IPS-15b (cell line): Measurements from ENCODE around the gene CCDC40.
A peak's percentile ranks its signal among the peaks of the same experiment; 100 is the strongest.

Source experiments
- H3K27me3 ChIP-seq: one replicate; pipeline ENCODE4 v1.6.1; 2013; ENCODE audit warnings: low read length; ENCODE audit not compliant: control insufficient read depth, insufficient read depth
- H3K36me3 ChIP-seq: one replicate; pipeline ENCODE4 v1.6.1; 2013; ENCODE audit warnings: low read length; ENCODE audit not compliant: control insufficient read depth, insufficient read depth
- H3K4me1 ChIP-seq: one replicate; pipeline ENCODE4 v1.6.1; 2013; ENCODE audit warnings: mild to moderate bottlenecking, low read length; ENCODE audit not compliant: control insufficient read depth, insufficient read depth
- H3K4me3 ChIP-seq: one replicate; pipeline ENCODE4 v1.5.1; 2013; ENCODE audit warnings: low read depth, low read length
- H3K9ac ChIP-seq: one replicate; pipeline ENCODE4 v1.6.1; 2013; ENCODE audit warnings: low read depth, mild to moderate bottlenecking, low read length
- H3K9me3 ChIP-seq: one replicate; pipeline ENCODE4 v1.6.1; 2013; ENCODE audit warnings: mild to moderate bottlenecking, low read length; ENCODE audit not compliant: control insufficient read depth, insufficient read depth

CCDC40 gene

DNA sequence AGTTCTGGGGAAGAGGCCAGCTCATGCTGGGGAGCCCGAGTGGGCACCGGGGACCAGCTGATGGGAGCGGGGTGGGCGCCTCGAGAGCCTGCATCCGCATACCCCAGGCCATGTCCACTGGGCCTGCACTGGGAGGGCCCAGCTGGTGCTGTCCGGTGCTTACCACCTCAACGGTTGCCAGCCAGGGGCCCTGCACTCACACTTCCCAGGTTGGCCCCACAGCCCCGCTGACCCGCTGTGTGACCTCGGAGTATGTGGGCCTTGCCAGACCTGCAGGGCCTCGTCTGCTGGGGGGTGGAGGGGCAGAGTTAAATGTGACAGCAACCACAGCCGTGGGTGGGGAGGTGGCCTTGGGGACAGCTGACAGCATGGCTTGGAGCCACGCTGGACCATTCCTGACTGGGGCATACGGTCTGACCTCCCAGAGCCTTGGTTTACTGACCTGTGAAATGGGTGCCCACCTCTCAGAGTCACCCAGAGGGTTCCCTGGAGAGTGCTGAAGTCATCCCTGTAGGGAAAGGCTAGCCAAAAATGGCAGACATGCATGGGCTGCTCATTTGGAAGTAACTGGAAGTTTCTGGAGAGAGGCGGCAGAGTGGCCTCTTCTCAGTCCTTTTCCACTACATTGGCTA, 59.5 kb downstream of the CCDC40 start:
- Histone ChIP-seq H3K9me3 (no peaks in the 10 kb centered on the region), H3K36me3 (no peaks in the 10 kb centered on the region), H3K4me1 (no peaks in the 10 kb centered on the region), H3K27me3 (peaks cover 5% of the 10 kb centered on the region), H3K9ac (no peak overlapping the region), H3K4me3 (no peak overlapping the region)

DNA sequence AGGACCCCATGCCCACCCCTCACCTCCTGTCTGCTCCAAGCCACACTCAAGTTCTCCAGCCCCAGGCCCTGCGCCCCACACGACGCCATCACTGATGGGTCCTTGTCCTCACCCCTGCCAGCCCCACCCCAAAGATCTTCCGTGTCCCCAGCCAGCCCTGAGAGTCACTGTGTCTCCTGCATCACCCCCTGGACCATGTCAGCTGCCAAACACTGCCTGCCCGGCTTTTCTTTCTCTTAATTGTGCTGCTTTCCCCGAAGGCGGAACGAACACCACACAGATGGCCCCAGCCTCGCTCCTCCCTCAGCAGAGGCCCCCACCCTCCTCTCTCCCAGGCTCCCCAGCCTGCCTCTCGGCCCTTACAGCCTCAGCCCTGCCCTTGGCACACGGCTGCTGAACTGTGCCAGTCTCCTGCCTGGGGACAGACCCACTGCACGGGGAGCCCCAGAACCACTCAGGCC, 60.1 kb downstream of the CCDC40 start:
- Histone ChIP-seq H3K9ac (no peak overlapping the region), H3K4me1 (no peaks in the 10 kb centered on the region), H3K9me3 (no peaks in the 10 kb centered on the region), H3K36me3 (no peaks in the 10 kb centered on the region), H3K27me3 (peaks cover 5% of the 10 kb centered on the region), H3K4me3 (no peak overlapping the region)

DNA sequence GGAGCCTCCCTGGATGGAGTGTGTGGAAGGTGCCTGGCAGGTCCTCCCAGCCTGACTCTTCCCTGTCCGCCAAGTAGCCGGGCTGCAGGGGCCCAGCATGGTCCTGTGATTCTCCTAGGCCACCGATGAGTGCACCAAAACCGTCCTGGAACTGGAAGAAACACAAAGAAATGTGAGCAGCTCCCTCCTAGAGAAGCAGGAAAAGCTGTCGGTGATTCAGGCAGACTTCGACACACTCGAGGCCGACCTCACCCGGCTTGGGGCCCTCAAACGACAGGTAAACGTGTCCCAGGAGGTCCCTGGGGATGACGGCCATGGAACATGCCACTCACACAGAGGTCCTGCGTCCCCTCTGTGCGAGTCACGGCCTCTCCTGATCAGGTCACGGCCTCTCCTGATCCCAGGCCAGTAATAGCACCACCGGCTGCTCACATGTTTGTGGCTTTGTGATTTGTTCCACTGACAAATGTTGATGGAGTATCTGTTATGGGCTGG, 60.7 kb downstream of the CCDC40 start:
- Histone ChIP-seq H3K27me3 (peaks cover 5% of the 10 kb centered on the region), H3K9ac (no peak overlapping the region), H3K36me3 (no peaks in the 10 kb centered on the region), H3K9me3 (no peaks in the 10 kb centered on the region), H3K4me3 (no peak overlapping the region), H3K4me1 (peaks cover under 1% of the 10 kb centered on the region)

DNA sequence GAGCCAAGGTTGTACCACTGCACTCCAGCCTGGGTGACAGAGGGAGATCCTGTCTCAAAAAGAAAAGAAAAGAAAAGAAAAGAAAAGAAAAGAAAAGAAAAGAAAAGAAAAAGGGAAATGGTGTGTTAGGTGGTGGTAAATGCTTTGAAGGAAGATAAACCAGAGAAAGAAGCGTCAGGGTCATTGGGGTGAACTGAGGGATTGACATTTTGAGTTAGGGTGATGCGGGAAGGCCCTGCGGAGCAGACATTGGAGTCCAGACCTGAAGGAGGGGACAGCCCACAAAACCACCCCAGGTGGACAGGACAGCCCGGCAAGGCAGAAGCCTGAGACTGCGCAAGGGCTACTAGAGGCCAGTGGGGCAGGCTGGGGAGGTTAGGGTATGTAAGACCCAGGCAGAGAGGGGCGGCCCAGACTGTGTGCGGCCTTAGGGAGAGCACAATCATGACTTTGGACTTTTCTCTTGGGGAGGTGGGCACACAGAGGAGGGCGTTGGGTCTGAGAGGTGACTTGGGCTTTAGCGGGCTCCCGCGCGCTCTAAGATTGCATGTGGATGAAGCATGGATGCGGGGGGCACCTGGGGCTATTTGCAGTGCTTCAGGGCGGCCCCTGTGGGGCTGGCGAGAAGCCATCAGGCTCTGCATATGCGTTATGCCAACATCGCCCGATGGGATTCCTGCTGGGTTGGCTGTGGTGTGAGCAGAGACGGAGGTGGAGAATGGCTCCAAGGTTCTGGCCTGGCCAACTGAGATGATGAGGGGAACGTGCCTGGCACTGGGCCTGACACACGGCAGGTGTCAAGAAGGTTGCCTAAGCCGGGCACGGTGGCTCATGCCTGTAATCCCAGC, 61.6 kb downstream of the CCDC40 start:
- H3K9ac ChIP-seq, result no peak overlapping the region
- H3K4me3 ChIP-seq, result no peak overlapping the region
- H3K9me3 ChIP-seq, result no peaks in the 10 kb centered on the region
- H3K27me3 ChIP-seq, result peaks cover 5% of the 10 kb centered on the region
- H3K36me3 ChIP-seq, result no peaks in the 10 kb centered on the region
- H3K4me1 ChIP-seq, result peaks cover 3% of the 10 kb centered on the region

DNA sequence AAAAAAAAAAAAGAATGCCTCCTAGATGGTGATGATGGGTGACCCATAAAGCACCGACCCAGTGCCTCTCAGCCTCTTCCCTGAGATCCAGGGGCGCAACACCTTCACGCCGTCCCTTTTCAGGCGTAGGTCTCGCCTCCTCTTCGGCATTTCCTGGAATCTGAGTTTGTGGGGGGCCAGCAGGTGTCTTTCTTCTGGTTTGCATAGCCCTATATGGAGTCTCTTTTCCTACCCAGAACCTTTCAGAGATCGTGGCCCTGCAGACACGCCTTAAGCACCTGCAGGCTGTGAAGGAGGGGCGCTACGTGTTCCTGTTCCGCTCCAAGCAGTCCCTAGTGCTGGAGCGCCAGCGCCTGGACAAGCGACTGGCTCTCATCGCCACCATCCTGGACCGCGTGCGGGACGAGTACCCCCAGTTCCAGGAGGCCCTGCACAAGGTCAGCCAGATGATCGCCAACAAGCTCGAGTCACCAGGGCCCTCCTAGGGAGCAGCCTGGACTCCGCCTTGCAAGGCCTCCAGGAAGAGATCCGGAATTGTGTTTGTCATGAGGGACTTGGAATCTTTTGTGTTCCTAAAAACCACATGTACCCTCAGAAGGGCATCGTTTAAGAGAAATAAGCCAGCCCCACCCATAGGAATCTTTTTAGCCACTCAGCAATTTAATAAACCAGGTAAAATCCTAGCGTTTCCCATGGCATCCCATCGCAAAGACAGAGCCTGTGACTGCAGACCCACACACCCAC, 63.0 kb downstream of the CCDC40 start:
- no peaks in the 10 kb centered on the region for H3K9me3 ChIP-seq
- no peaks in the 10 kb centered on the region for H3K36me3 ChIP-seq
- H3K4me1 ChIP-seq, result peaks cover 3% of the 10 kb centered on the region
- H3K27me3 ChIP-seq, result peaks cover 5% of the 10 kb centered on the region
- no peak overlapping the region for H3K4me3 ChIP-seq
- no peak overlapping the region for H3K9ac ChIP-seq

DNA sequence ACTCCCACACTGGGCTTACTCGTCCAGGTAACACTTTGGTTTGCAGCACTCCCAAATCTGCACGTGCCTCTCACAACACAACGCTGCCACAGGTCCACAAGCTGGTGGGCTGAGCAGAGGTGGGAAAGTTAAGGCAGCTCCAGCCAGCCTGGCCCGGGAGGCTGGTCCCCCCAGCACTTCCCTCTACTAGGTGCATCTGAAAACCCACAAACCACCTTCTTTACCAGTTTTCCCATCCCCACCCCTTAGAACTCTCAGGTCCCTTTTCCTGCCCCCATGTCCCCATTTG, 63.5 kb downstream of the CCDC40 start:
- no peak overlapping the region for H3K9ac ChIP-seq
- H3K36me3 ChIP-seq, result no peaks in the 10 kb centered on the region
- peaks cover 5% of the 10 kb centered on the region for H3K27me3 ChIP-seq
- H3K4me1 ChIP-seq, result peaks cover 3% of the 10 kb centered on the region
- no peaks in the 10 kb centered on the region for H3K9me3 ChIP-seq
- no peak overlapping the region for H3K4me3 ChIP-seq

DNA sequence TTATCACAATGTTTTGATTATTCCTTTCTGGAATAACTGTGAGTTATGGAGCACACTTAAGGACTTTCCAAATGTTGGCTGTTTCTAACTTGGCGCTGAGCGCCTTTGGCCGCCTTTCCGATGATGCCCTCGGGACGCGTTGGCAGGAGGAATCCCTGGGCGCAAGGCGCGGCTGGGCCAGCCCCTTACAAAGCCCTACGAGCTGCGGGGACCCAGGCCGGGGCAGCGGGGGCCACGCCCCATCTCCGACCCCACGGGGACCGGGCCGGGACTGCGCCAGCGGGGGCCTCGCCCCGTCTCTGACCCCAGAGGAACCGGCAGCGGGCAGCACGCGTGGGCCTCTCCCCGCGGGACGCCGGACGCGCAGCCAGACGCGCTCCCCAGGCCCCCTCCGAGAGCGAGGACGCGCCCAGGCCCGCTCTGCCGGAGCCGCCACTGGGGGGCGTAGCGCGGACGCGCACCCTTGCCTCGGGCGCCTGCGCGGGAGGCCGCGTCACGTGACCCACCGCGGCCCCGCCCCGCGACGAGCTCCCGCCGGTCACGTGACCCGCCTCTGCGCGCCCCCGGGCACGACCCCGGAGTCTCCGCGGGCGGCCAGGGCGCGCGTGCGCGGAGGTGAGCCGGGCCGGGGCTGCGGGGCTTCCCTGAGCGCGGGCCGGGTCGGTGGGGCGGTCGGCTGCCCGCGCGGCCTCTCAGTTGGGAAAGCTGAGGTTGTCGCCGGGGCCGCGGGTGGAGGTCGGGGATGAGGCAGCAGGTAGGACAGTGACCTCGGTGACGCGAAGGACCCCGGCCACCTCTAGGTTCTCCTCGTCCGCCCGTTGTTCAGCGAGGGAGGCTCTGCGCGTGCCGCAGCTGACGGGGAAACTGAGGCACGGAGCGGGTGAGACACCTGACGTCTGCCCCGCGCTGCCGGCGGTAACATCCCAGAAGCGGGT, 64.8 kb downstream of the CCDC40 start, which contains the start of gene GAA:
TSS of gene GAA (plus strand) at position 571 of the 935 bp plus-strand sequence. CDS start 3,006 bp downstream, outside the sequence.
- H3K9ac ChIP-seq, result peak within 1 kb of the TSS; percentile 85
- H3K27me3 ChIP-seq, result peaks cover 5% of the 10 kb centered on the region
- H3K4me3 ChIP-seq, result peak within 1 kb of the TSS; percentile 90
- H3K36me3 ChIP-seq, result no peaks in the 10 kb centered on the region
- H3K9me3 ChIP-seq, result no peaks in the 10 kb centered on the region
- peaks cover 3% of the 10 kb centered on the region for H3K4me1 ChIP-seq

DNA sequence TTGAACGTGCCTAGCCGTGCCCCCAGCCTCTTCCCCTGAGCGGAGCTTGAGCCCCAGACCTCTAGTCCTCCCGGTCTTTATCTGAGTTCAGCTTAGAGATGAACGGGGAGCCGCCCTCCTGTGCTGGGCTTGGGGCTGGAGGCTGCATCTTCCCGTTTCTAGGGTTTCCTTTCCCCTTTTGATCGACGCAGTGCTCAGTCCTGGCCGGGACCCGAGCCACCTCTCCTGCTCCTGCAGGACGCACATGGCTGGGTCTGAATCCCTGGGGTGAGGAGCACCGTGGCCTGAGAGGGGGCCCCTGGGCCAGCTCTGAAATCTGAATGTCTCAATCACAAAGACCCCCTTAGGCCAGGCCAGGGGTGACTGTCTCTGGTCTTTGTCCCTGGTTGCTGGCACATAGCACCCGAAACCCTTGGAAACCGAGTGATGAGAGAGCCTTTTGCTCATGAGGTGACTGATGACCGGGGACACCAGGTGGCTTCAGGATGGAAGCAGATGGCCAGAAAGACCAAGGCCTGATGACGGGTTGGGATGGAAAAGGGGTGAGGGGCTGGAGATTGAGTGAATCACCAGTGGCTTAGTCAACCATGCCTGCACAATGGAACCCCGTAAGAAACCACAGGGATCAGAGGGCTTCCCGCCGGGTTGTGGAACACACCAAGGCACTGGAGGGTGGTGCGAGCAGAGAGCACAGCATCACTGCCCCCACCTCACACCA, 65.7 kb downstream of the CCDC40 start:
- Histone ChIP-seq H3K36me3 (no peaks in the 10 kb centered on the region), H3K9ac (peak overlapping the region; percentile 85), H3K4me1 (peaks cover 3% of the 10 kb centered on the region), H3K27me3 (peaks cover 5% of the 10 kb centered on the region), H3K4me3 (peak overlapping the region; percentile 90), H3K9me3 (no peaks in the 10 kb centered on the region)

DNA sequence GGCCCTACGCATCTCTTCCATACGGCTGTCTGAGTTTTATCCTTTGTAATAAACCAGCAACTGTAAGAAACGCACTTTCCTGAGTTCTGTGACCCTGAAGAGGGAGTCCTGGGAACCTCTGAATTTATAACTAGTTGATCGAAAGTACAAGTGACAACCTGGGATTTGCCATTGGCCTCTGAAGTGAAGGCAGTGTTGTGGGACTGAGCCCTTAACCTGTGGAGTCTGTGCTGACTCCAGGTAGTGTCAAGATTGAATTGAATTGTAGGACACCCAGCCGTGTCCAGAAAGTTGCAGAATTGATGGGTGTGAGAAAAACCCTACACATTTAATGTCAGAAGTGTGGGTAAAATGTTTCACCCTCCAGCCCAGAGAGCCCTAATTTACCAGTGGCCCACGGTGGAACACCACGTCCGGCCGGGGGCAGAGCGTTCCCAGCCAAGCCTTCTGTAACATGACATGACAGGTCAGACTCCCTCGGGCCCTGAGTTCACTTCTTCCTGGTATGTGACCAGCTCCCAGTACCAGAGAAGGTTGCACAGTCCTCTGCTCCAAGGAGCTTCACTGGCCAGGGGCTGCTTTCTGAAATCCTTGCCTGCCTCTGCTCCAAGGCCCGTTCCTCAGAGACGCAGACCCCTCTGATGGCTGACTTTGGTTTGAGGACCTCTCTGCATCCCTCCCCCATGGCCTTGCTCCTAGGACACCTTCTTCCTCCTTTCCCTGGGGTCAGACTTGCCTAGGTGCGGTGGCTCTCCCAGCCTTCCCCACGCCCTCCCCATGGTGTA, 66.4 kb downstream of the CCDC40 start:
- Histone ChIP-seq H3K4me3 (no peak overlapping the region), H3K9ac (peak overlapping the region; percentile 5), H3K9me3 (no peaks in the 10 kb centered on the region), H3K27me3 (peaks cover 5% of the 10 kb centered on the region), H3K36me3 (no peaks in the 10 kb centered on the region), H3K4me1 (peaks cover 3% of the 10 kb centered on the region)

DNA sequence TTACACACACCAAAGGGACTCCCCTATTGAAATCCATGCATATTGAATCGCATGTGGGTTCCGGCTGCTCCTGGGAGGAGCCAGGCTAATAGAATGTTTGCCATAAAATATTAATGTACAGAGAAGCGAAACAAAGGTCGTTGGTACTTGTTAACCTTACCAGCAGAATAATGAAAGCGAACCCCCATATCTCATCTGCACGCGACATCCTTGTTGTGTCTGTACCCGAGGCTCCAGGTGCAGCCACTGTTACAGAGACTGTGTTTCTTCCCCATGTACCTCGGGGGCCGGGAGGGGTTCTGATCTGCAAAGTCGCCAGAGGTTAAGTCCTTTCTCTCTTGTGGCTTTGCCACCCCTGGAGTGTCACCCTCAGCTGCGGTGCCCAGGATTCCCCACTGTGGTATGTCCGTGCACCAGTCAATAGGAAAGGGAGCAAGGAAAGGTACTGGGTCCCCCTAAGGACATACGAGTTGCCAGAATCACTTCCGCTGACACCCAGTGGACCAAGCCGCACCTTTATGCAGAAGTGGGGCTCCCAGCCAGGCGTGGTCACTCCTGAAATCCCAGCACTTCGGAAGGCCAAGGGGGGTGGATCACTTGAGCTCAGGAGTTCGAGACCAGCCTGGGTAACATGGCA, 67.1 kb downstream of the CCDC40 start:
- no peaks in the 10 kb centered on the region for H3K36me3 ChIP-seq
- peaks cover 5% of the 10 kb centered on the region for H3K27me3 ChIP-seq

More for the DNA sequence above, 67.1 kb downstream of the CCDC40 start:
- Histone ChIP-seq H3K9me3 (no peaks in the 10 kb centered on the region), H3K4me1 (peaks cover 3% of the 10 kb centered on the region), H3K9ac (no peak overlapping the region), H3K4me3 (no peak overlapping the region)
